ENCODE data around the gene CDKL2. TPM values are rescaled to one million over a fixed set of nuclear protein-coding genes. Genes with fewer than 3 reads are reported as not detected.

The CDKL2 gene
- total and polyA plus RNA-seq, 9 of the 15 experiments (the other 6 are each of a cell fraction or from before 2014, with no cell fraction given) = 0.01 to 0.16 TPM; not detected in 7

GRCh38 chr4:75564023-75564422 is 66.3 kb downstream of the CDKL2 start:
- intact Hi-C loops (cut with micrococcal nuclease) = no loop called here
- H3K4me3 ChIP-seq = no peak overlapping the region
- DNase-seq (ENCODE audit: extremely low read depth in 1 of 4, low spot score in 3 of 4) = no peak
- H3K27ac ChIP-seq (ENCODE audit: extremely low read depth, low read depth, low read length) = no peak overlapping the region
- in situ Hi-C loops (cut with MboI) = no loop called here
- no peaks in the 10 kb centered on the region for H3K36me3 ChIP-seq (ENCODE audit: control insufficient read depth, insufficient read depth, low read length)
- H3K27me3 ChIP-seq (ENCODE audit: control insufficient read depth in 2 of 2, insufficient read depth in 2 of 2, low read length in 2 of 2) = peaks cover 5 to 11% of the 10 kb centered on the region in 2 experiments; a peak in 3 of 5 replicates
- no peak for FAIRE-seq
- no peaks in the 10 kb centered on the region for H4K20me1 ChIP-seq (replicated peaks; ENCODE audit: control insufficient read depth, insufficient read depth, low read length)
- H3K9me3 ChIP-seq (replicated peaks; ENCODE audit: control insufficient read depth, insufficient read depth, low read depth, low read length) = no peaks in the 10 kb centered on the region
- H3K9ac ChIP-seq (ENCODE audit: insufficient read depth in 1 of 2, low read depth in 2 of 2, low read length in 2 of 2) = no peak overlapping the region
- BruUV-seq (replicated peaks) = no TSS peak
- CTCF ChIA-PET (ENCODE audit: low intra/inter-chr PET ratio) = no interaction called here
- H3K9me1 ChIP-seq (ENCODE audit: control insufficient read depth, insufficient read depth, low read length) = no peaks in the 10 kb centered on the region
- 12% methylated on average over 11 of the region's 11 CpGs for WGBS (ENCODE audit: insufficient coverage, low coverage, missing lambda C conversion rate)
- ATAC-seq = no peak
- H3K79me2 ChIP-seq (ENCODE audit: control insufficient read depth, insufficient read depth, low read length) = no peaks in the 10 kb centered on the region
- H2AFZ ChIP-seq (ENCODE audit: low read depth, low read length) = no peak overlapping the region
- H3K4me1 ChIP-seq (replicated peaks in 1 of 2; ENCODE audit: control insufficient read depth in 2 of 2, insufficient read depth in 2 of 2, low read length in 2 of 2) = peaks cover 3 to 4% of the 10 kb centered on the region in 2 experiments; a peak in 1 of 5 replicates
- TF ChIP-seq, protein P1, sequence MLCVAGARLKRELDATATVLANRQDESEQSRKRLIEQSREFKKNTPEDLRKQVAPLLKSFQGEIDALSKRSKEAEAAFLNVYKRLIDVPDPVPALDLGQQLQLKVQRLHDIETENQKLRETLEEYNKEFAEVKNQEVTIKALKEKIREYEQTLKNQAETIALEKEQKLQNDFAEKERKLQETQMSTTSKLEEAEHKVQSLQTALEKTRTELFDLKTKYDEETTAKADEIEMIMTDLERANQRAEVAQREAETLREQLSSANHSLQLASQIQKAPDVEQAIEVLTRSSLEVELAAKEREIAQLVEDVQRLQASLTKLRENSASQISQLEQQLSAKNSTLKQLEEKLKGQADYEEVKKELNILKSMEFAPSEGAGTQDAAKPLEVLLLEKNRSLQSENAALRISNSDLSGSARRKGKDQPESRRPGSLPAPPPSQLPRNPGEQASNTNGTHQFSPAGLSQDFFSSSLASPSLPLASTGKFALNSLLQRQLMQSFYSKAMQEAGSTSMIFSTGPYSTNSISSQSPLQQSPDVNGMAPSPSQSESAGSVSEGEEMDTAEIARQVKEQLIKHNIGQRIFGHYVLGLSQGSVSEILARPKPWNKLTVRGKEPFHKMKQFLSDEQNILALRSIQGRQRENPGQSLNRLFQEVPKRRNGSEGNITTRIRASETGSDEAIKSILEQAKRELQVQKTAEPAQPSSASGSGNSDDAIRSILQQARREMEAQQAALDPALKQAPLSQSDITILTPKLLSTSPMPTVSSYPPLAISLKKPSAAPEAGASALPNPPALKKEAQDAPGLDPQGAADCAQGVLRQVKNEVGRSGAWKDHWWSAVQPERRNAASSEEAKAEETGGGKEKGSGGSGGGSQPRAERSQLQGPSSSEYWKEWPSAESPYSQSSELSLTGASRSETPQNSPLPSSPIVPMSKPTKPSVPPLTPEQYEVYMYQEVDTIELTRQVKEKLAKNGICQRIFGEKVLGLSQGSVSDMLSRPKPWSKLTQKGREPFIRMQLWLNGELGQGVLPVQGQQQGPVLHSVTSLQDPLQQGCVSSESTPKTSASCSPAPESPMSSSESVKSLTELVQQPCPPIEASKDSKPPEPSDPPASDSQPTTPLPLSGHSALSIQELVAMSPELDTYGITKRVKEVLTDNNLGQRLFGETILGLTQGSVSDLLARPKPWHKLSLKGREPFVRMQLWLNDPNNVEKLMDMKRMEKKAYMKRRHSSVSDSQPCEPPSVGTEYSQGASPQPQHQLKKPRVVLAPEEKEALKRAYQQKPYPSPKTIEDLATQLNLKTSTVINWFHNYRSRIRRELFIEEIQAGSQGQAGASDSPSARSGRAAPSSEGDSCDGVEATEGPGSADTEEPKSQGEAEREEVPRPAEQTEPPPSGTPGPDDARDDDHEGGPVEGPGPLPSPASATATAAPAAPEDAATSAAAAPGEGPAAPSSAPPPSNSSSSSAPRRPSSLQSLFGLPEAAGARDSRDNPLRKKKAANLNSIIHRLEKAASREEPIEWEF (CRISPR knock-in tag; IDR thresholded peaks at IDR 0.05) = no peak
- TF ChIP-seq FUS (optimal IDR thresholded peaks at IDR 0.05; ENCODE audit: low read depth, low read length) = no peak
- TF ChIP-seq, protein P2, sequence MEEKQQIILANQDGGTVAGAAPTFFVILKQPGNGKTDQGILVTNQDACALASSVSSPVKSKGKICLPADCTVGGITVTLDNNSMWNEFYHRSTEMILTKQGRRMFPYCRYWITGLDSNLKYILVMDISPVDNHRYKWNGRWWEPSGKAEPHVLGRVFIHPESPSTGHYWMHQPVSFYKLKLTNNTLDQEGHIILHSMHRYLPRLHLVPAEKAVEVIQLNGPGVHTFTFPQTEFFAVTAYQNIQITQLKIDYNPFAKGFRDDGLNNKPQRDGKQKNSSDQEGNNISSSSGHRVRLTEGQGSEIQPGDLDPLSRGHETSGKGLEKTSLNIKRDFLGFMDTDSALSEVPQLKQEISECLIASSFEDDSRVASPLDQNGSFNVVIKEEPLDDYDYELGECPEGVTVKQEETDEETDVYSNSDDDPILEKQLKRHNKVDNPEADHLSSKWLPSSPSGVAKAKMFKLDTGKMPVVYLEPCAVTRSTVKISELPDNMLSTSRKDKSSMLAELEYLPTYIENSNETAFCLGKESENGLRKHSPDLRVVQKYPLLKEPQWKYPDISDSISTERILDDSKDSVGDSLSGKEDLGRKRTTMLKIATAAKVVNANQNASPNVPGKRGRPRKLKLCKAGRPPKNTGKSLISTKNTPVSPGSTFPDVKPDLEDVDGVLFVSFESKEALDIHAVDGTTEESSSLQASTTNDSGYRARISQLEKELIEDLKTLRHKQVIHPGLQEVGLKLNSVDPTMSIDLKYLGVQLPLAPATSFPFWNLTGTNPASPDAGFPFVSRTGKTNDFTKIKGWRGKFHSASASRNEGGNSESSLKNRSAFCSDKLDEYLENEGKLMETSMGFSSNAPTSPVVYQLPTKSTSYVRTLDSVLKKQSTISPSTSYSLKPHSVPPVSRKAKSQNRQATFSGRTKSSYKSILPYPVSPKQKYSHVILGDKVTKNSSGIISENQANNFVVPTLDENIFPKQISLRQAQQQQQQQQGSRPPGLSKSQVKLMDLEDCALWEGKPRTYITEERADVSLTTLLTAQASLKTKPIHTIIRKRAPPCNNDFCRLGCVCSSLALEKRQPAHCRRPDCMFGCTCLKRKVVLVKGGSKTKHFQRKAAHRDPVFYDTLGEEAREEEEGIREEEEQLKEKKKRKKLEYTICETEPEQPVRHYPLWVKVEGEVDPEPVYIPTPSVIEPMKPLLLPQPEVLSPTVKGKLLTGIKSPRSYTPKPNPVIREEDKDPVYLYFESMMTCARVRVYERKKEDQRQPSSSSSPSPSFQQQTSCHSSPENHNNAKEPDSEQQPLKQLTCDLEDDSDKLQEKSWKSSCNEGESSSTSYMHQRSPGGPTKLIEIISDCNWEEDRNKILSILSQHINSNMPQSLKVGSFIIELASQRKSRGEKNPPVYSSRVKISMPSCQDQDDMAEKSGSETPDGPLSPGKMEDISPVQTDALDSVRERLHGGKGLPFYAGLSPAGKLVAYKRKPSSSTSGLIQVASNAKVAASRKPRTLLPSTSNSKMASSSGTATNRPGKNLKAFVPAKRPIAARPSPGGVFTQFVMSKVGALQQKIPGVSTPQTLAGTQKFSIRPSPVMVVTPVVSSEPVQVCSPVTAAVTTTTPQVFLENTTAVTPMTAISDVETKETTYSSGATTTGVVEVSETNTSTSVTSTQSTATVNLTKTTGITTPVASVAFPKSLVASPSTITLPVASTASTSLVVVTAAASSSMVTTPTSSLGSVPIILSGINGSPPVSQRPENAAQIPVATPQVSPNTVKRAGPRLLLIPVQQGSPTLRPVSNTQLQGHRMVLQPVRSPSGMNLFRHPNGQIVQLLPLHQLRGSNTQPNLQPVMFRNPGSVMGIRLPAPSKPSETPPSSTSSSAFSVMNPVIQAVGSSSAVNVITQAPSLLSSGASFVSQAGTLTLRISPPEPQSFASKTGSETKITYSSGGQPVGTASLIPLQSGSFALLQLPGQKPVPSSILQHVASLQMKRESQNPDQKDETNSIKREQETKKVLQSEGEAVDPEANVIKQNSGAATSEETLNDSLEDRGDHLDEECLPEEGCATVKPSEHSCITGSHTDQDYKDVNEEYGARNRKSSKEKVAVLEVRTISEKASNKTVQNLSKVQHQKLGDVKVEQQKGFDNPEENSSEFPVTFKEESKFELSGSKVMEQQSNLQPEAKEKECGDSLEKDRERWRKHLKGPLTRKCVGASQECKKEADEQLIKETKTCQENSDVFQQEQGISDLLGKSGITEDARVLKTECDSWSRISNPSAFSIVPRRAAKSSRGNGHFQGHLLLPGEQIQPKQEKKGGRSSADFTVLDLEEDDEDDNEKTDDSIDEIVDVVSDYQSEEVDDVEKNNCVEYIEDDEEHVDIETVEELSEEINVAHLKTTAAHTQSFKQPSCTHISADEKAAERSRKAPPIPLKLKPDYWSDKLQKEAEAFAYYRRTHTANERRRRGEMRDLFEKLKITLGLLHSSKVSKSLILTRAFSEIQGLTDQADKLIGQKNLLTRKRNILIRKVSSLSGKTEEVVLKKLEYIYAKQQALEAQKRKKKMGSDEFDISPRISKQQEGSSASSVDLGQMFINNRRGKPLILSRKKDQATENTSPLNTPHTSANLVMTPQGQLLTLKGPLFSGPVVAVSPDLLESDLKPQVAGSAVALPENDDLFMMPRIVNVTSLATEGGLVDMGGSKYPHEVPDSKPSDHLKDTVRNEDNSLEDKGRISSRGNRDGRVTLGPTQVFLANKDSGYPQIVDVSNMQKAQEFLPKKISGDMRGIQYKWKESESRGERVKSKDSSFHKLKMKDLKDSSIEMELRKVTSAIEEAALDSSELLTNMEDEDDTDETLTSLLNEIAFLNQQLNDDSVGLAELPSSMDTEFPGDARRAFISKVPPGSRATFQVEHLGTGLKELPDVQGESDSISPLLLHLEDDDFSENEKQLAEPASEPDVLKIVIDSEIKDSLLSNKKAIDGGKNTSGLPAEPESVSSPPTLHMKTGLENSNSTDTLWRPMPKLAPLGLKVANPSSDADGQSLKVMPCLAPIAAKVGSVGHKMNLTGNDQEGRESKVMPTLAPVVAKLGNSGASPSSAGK (IDR thresholded peaks at IDR 0.05) = peak; percentile 31; the same call in 1 of the 2 replicates
- H3K4me2 ChIP-seq (ENCODE audit: insufficient read depth, low read length) = no peak overlapping the region
- POLR2A ChIA-PET = no interaction called here

All from K562 (cell line).